C4-2B (cell line): ENCODE results near the gene LRRC75A.

ENCODE experiments used
- H3K27ac ChIP-seq: fragments of 450-650 bp; 2 replicates; pipeline ENCODE4 v1.5.1; 2017
- ZFX ChIP-seq: fragments of 450-650 bp; IDR thresholded peaks from 2 replicates; pipeline ENCODE4 v1.6.1; 2017
- TF ChIP-seq, protein P1 (sequence below): fragments of 450-650 bp; conservative IDR thresholded peaks from 2 replicates; pipeline ENCODE4 v1.5.1; 2017; ENCODE audit warnings: mild to moderate bottlenecking

Gene LRRC75A

DNA sequence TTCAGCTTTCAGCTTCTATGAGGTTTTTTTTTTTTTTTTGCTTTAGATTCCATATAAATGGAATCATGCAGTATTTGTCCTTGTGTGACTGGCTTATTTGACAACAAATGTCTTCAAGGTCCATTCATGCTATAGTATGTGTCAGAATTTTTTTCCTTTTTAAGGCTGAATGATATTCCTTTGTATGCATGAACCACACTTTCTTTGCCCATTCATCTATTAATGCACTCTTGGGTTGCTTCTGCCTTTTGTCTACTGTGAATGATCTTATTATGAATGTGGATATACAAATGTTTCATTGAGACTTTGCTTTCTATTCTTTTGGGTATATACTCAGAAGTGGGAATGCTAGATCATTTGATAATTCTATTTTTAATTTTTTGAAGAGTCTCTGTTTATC is 27.0 kb upstream of the LRRC75A start:
- no peak for TF ChIP-seq ZFX
- TF ChIP-seq, protein P1, sequence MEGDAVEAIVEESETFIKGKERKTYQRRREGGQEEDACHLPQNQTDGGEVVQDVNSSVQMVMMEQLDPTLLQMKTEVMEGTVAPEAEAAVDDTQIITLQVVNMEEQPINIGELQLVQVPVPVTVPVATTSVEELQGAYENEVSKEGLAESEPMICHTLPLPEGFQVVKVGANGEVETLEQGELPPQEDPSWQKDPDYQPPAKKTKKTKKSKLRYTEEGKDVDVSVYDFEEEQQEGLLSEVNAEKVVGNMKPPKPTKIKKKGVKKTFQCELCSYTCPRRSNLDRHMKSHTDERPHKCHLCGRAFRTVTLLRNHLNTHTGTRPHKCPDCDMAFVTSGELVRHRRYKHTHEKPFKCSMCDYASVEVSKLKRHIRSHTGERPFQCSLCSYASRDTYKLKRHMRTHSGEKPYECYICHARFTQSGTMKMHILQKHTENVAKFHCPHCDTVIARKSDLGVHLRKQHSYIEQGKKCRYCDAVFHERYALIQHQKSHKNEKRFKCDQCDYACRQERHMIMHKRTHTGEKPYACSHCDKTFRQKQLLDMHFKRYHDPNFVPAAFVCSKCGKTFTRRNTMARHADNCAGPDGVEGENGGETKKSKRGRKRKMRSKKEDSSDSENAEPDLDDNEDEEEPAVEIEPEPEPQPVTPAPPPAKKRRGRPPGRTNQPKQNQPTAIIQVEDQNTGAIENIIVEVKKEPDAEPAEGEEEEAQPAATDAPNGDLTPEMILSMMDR, result no peak
- H3K27ac ChIP-seq, result no peak overlapping the region

DNA sequence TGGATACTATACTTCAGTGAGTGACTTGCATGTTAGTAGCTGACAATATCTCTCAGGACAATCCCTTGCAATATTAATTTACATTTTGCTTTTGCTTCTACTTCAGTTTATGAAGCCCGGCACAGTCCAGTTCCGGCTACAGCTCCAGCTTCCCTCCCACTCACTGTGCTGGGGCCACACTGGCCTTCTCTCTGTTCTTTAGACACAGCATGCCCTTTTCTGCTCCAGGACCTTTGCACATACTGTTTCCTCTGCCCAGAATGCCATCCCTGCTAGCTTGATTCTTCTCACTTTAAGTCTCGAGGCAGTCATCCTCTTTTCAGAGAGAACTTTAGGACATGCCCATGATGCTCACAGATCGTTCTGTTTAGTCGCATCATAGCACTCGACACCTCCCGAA is 25.5 kb upstream of the LRRC75A start:
- TF ChIP-seq, protein P1, result no peak
- TF ChIP-seq ZFX, result no peak
- no peak overlapping the region for H3K27ac ChIP-seq

GRCh38 chr17:16516594-16517051 is 24.6 kb upstream of the LRRC75A start:
- no peak for TF ChIP-seq ZFX
- TF ChIP-seq, protein P1, result no peak
- no peak overlapping the region for H3K27ac ChIP-seq

DNA sequence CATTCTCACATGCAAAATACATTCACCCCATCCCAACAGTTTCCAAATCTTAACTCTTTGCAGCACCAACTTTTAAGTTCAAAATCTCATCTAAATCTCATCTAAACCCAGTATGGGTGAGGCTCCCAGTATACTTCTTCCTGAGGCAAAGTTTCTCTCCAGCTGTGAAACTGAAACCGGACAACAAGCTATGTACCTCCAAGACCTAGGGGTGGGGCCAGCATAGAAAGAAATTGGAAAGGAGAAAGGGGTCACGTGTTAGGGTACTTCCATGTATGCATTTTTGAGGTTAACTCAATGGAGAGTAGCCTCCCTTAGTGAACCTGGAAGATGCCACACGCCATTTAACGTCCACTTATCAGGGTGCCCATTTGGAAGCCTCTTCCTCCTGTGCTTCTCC is 23.9 kb upstream of the LRRC75A start:
- no peak overlapping the region for H3K27ac ChIP-seq
- TF ChIP-seq ZFX, result no peak

DNA sequence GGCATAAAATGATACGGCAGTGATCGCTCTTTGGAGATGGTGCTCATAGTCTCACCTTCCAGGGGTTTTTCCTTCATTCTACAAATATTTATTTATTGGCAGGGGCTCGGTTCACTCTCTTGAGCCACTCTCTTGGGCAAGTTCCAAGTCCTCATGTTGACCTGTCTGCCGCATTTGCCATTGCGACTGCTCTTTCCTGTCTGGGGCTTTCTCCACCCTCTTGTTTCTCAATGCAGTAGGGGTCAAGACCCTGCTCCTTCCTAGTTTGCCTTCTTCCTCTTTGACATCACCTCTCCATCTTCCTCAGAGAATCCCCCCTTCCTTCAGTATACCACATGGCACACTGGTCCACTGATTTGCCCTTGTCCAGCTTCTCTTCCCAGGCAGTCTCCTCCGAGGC is 21.9 kb upstream of the LRRC75A start:
- H3K27ac ChIP-seq, result no peak overlapping the region
- TF ChIP-seq, protein P1, result no peak

DNA sequence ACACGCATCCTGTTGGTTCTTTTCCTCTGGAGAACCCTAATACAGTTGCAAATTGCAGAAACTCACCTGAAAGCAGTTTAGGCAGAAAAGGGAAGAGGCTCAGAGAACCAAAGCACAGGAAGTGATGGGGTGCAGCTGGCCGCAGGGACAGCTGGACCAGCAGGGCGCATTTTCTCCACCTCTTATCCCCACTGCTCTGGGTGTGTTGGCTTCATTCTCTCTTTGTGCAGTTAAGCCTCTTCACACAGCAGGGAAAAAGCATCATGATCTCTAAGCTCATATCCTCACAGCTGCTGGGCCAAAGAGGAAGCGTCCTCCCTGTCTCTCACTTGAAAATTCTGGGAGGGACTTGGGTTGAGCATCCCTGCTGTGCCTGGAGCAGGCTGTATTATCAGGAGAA is 20.0 kb upstream of the LRRC75A start:
- no peak for TF ChIP-seq ZFX
- TF ChIP-seq, protein P1, result no peak
- H3K27ac ChIP-seq, result no peak overlapping the region

DNA sequence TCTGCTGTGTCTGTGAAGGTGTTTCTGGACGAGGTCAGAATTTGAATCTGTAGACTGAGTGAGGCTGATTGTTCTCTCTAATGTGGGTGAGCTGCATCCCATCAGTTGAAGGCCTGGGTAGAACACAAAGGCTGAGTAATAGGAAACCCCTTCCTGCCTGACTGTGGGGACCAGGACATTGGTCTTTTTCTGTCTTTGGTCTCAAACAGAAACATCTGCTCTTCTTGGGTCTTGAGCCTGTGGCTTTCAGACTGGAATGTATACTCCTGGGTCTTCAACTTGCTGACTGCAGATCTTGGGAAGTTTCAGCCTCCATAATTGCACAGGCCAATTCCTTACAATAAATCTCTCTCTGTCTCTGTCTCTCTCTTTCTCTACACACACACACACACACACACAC is 19.6 kb upstream of the LRRC75A start:
- no peak for TF ChIP-seq ZFX
- TF ChIP-seq, protein P1, result no peak
- no peak overlapping the region for H3K27ac ChIP-seq

GRCh38 chr17:16507918-16508533 is 16.0 kb upstream of the LRRC75A start:
- no peak overlapping the region for H3K27ac ChIP-seq
- no peak for TF ChIP-seq ZFX
